Esophagus muscularis mucosa (tissue), 4 donors: ENCODE measurements around the gene ERN1. TPM values are rescaled to one million over a fixed set of nuclear protein-coding genes. Genes with fewer than 3 reads are reported as not detected.

Experiments used
- DNase-seq: peaks from one replicate; pipeline ENCODE4 v3.0.0-alpha.2; 2017; ENCODE audit errors: extremely low spot score
- H3K27ac ChIP-seq, 4 donors: fragments of 200-600 bp; sonication (generic); replicated peaks in 1 of 4; 1 replicate in 3 of 4; 2 replicates in 1 of 4; pipeline ENCODE4 v1.5.1; 2016 to 2019; ENCODE audit warnings: mild to moderate bottlenecking in 1 of 4
- H3K27me3 ChIP-seq, 4 donors: fragments of 200-600 bp; sonication (generic); one replicate each; pipeline versions ENCODE4 v1.5.1 to v1.6.0; 2016 to 2019
- H3K36me3 ChIP-seq, 4 donors: fragments of 200-600 bp; sonication (generic); one replicate each; pipeline ENCODE4 v1.5.1; 2016 to 2019
- H3K4me1 ChIP-seq, 4 donors: fragments of 200-600 bp; sonication (generic); one replicate each; pipeline ENCODE4 v1.5.1; 2016 to 2019
- H3K4me3 ChIP-seq, 4 donors: fragments of 200-600 bp; sonication (generic); 1 replicate in 2 of 4; 2 replicates in 2 of 4; pipeline ENCODE4 v1.5.1; 2016 to 2019; ENCODE audit warnings: mild to moderate bottlenecking in 4 of 4, moderate library complexity in 1 of 4
- H3K9me3 ChIP-seq, 4 donors: fragments of 200-600 bp; sonication (generic); 1 replicate in 3 of 4; 2 replicates in 1 of 4; pipeline ENCODE4 v1.5.1; 2016 to 2019
- EP300 ChIP-seq: sonication (generic); formaldehyde crosslinking; IDR thresholded peaks from one replicate; pipeline ENCODE4 v1.6.1; 2017; ENCODE audit warnings: antibody characterized with exemption
- POLR2A ChIP-seq: fragments of 450-650 bp; IDR thresholded peaks from one replicate; pipeline ENCODE4 v1.6.1; 2017; ENCODE audit warnings: antibody characterized with exemption, moderate library complexity, mild to moderate bottlenecking, low read depth
- POLR2AphosphoS5 ChIP-seq, 2 donors: sonication (generic); formaldehyde crosslinking; IDR thresholded peaks; one replicate each; pipeline ENCODE4 v1.6.1; 2017; ENCODE audit warnings: antibody characterized with exemption in 2 of 2
- whole genome bisulfite sequencing: methylation state at CpG from one replicate; pipeline ENCODE4 v1.1.5; 2018; 5-methylcytosine and 5-hydroxymethylcytosine counted together
- intact Hi-C: fragments of 100-400 bp; cut with DNase I; formaldehyde crosslinking; loops from one replicate; pipeline ENCODE4 v1.15.1; 2023
- total RNA-seq, 4 donors: library from RNA; depleted of rRNA; stranded (reverse); fragments of >200 nt; gene quantifications; one replicate each; pipeline versions ENCODE4 v1.1.0 to v1.2.1, GENCODE V29; 2016
- TF ChIP-seq, protein P1 (sequence below), 3 experiments: fragments of 200-600 bp in 2 of 3; fragments of 450-650 bp in 1 of 3; sonication (generic) in 2 of 3; IDR thresholded peaks; one replicate each; pipeline ENCODE4 v1.5.1; 2017 to 2019; ENCODE audit warnings: antibody characterized with exemption in 3 of 3, mild to moderate bottlenecking in 2 of 3, moderate library complexity in 1 of 3

ERN1 gene
- total RNA-seq, 4 donors from 2014 or later, result 6.2 to 11.2 (median 9.3) TPM

GRCh38 chr17:64004218-64004770 is 125.7 kb downstream of the ERN1 start:
- H3K9me3 ChIP-seq, result no peaks in the 10 kb centered on the region
- H3K36me3 ChIP-seq, result peaks cover 0 to 28% (median 5%) of the 10 kb centered on the region in 4 donors
- H3K4me1 ChIP-seq, result peaks cover 29 to 41% (median 35%) of the 10 kb centered on the region in 4 donors
- no peak overlapping the region for H3K4me3 ChIP-seq
- WGBS, result 95% methylated on average over 7 of the region's 7 CpGs
- no peak for DNase-seq
- TF ChIP-seq EP300 (no peak), POLR2A (no peak)
- TF ChIP-seq, protein P1, sequence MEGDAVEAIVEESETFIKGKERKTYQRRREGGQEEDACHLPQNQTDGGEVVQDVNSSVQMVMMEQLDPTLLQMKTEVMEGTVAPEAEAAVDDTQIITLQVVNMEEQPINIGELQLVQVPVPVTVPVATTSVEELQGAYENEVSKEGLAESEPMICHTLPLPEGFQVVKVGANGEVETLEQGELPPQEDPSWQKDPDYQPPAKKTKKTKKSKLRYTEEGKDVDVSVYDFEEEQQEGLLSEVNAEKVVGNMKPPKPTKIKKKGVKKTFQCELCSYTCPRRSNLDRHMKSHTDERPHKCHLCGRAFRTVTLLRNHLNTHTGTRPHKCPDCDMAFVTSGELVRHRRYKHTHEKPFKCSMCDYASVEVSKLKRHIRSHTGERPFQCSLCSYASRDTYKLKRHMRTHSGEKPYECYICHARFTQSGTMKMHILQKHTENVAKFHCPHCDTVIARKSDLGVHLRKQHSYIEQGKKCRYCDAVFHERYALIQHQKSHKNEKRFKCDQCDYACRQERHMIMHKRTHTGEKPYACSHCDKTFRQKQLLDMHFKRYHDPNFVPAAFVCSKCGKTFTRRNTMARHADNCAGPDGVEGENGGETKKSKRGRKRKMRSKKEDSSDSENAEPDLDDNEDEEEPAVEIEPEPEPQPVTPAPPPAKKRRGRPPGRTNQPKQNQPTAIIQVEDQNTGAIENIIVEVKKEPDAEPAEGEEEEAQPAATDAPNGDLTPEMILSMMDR (IDR thresholded peaks at IDR 0.05), result no peak
- intact Hi-C loops, result no loop called here
- H3K27me3 ChIP-seq, result peaks cover 0 to 38% (median 2%) of the 10 kb centered on the region in 4 donors
- H3K27ac ChIP-seq, result no peak overlapping the region

- peaks cover 0 to 43% (median 4%) of the 10 kb centered on the region in 4 donors for H3K27me3 ChIP-seq
- WGBS, result 85% methylated on average over 6 of the region's 13 CpGs
- intact Hi-C loops, result no loop called here
- DNase-seq, result no peak
- peaks cover 0 to 28% (median 5%) of the 10 kb centered on the region in 4 donors for H3K36me3 ChIP-seq
- no peak overlapping the region for H3K27ac ChIP-seq
- H3K4me1 ChIP-seq, result peaks cover 31 to 38% (median 33%) of the 10 kb centered on the region in 4 donors
- H3K4me3 ChIP-seq, result no peak overlapping the region
- TF ChIP-seq POLR2A (no peak), EP300 (no peak), POLR2AphosphoS5 (IDR thresholded peaks at IDR 0.05) (no peak)
- TF ChIP-seq, protein P1 (IDR thresholded peaks at IDR 0.05), result no peak
- no peaks in the 10 kb centered on the region for H3K9me3 ChIP-seq
Observed at GRCh38 chr17:64003526-64004121, 126.3 kb downstream of the ERN1 start.

DNA sequence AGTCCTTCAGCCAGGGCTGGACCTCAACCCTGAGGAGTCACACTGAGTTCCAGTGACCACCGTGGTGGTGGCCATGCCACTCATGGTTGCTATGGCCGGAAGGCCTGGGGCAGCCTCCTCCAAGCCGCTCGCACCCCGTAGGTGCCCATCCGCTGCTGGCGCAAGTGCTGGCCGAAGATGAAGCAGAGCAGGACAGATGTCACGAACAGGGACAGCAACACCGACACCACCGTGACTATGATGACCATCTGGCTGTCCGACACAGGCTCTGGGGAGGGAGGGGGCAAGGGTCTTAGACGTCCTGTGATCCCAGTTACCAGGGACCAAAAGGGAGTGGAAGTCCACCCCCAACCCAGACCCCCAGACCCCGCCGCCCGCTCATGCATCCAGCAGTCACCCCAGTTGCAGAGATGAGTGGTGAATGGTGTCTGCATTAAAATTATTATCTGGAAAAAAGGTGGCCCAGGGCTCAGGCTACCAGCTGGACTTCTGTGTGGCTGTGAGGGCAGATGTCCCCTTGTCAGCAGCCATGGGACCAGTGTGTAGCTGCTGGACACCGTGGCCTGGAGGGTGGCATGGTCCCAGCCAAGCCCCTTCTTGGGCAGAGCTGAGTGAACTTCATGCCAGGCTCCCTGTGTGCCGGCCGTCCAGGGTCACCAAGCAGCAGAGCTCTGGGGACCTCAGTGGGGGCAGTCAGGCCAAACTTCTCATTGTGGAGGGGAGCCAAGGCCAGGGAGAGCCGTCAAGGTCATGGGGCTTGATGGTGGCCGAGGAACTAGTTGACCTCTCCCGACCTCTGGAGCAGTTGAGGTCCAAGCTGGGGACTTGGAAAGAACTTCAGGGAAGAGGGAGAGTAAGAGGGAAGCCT is 127.1 kb downstream of the ERN1 start:
- TF ChIP-seq POLR2A (no peak), EP300 (no peak), POLR2AphosphoS5 (IDR thresholded peaks at IDR 0.05) (no peak)
- TF ChIP-seq, protein P1 (IDR thresholded peaks at IDR 0.05), result no peak
- Histone ChIP-seq H3K9me3 (no peaks in the 10 kb centered on the region), H3K27me3 (peaks cover 0 to 50% (median 10%) of the 10 kb centered on the region in 4 donors), H3K4me3 (no peak overlapping the region), H3K4me1 (peaks cover 31 to 38% (median 33%) of the 10 kb centered on the region in 4 donors), H3K36me3 (peaks cover 0 to 28% (median 5%) of the 10 kb centered on the region in 4 donors), H3K27ac (peak overlapping the region in 3 of 4 donors; percentile 35 to 52 (median 51))
- WGBS, result 93% methylated on average over 20 of the region's 22 CpGs
- no peak for DNase-seq
- intact Hi-C loops, result no loop called here

DNA sequence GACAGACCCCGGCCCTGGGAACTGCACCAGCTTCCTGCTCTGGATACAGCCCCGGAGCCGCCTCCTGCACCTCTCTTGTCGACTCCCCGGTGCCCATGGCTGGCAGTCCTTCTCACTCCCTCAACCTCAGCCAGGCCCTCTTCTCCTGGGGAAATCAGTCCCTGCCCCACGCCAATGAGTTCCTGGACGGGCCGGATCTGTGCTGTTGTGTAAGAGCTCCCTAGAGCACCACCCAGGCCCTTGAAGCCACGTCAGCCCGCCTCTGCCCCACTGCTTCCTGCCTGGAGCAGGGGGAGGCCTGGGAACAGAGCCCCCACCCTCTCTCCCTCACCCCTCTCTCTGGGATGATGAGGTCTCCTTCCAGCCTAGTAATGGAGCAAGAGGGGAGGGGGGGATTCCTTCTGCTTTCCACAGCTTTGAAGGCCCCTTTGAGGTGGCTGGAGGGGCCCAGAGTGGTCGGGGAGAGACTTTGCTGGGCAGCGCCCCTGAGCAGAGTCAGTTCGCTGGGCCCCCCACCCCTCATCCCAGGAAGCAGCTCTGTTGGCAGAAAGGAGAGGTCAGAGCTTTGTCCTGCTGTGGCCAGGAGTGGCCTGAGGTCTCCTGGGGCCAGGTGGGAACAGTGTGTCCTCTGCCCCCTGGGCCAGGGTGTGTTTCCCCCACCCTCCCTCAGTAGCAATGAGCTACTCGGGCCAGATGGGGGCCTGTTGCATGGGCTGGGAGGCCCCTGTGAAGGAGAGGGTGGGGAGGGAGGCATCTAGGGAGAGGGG is 128.0 kb downstream of the ERN1 start:
- H3K4me3 ChIP-seq, result no peak overlapping the region
- peaks cover 0 to 58% (median 16%) of the 10 kb centered on the region in 4 donors for H3K27me3 ChIP-seq
- peaks cover 29 to 33% (median 31%) of the 10 kb centered on the region in 4 donors for H3K4me1 ChIP-seq
- H3K9me3 ChIP-seq, result no peaks in the 10 kb centered on the region
- H3K36me3 ChIP-seq, result peaks cover 0 to 28% (median 5%) of the 10 kb centered on the region in 4 donors
- intact Hi-C loops, result no loop called here
- WGBS, result 87% methylated on average over 10 of the region's 14 CpGs
- H3K27ac ChIP-seq, result peak overlapping the region; percentile 35 to 55 (median 52)
- TF ChIP-seq EP300, result no peak
- TF ChIP-seq POLR2AphosphoS5 (IDR thresholded peaks at IDR 0.05), result peak; percentile 16 to 26
- TF ChIP-seq, protein P1 (IDR thresholded peaks at IDR 0.05), result no peak
- TF ChIP-seq POLR2A, result no peak
- no peak for DNase-seq
